H9 (cell line): ENCODE results near the gene FGD5. TPM values are rescaled to one million over a fixed set of nuclear protein-coding genes. Genes with fewer than 3 reads are reported as not detected.

Experiments used
- DNase-seq: peaks from one replicate; pipeline ENCODE4 v3.0.0-alpha.2; 2017
- H2AFZ ChIP-seq: one replicate; pipeline ENCODE4 v1.6.1; 2013; ENCODE audit warnings: mild to moderate bottlenecking, low read length, control low read depth, moderate library complexity
- H2AK5ac ChIP-seq: 2 replicates; pipeline ENCODE4 v1.6.1; 2013; ENCODE audit warnings: low read length, control low read depth, mixed read lengths; ENCODE audit not compliant: insufficient read length
- H2BK120ac ChIP-seq: one replicate; pipeline ENCODE4 v1.6.1; 2013; ENCODE audit warnings: low read depth, mild to moderate bottlenecking, low read length, control low read depth, inconsistent platforms; ENCODE audit not compliant: poor library complexity, severe bottlenecking
- H2BK12ac ChIP-seq: 2 replicates; pipeline ENCODE4 v1.6.1; 2013; ENCODE audit warnings: low read length, control low read depth, mixed read lengths, low read depth; ENCODE audit not compliant: insufficient read length
- H2BK15ac ChIP-seq: 2 replicates; pipeline ENCODE4 v1.6.1; 2013; ENCODE audit warnings: low read depth, low read length, control low read depth
- H2BK20ac ChIP-seq: one replicate; pipeline ENCODE4 v1.6.1; 2013; ENCODE audit warnings: low read depth, mild to moderate bottlenecking, low read length, control low read depth, inconsistent platforms; ENCODE audit not compliant: poor library complexity, severe bottlenecking
- H2BK5ac ChIP-seq: 2 replicates; pipeline ENCODE4 v1.6.1; 2013; ENCODE audit warnings: low read length, control low read depth, mixed read lengths; ENCODE audit not compliant: insufficient read length
- H3K14ac ChIP-seq: 2 replicates; pipeline ENCODE4 v1.6.1; 2013; ENCODE audit warnings: low read length, control low read depth; ENCODE audit not compliant: insufficient read depth
- H3K18ac ChIP-seq: 2 replicates; pipeline ENCODE4 v1.6.1; 2013; ENCODE audit warnings: low read depth, mild to moderate bottlenecking, mixed read lengths, low read length, control low read depth; ENCODE audit not compliant: insufficient read length
- H3K23ac ChIP-seq: 2 replicates; pipeline ENCODE4 v1.6.1; 2013; ENCODE audit warnings: low read length, control low read depth, mixed read lengths, low read depth; ENCODE audit not compliant: insufficient read length
- H3K23me2 ChIP-seq: 2 replicates; pipeline ENCODE4 v1.6.1; 2013; ENCODE audit warnings: low read depth, mild to moderate bottlenecking, mixed read lengths, low read length, control low read depth; ENCODE audit not compliant: insufficient read length, poor library complexity, severe bottlenecking
- H3K27ac ChIP-seq: 2 replicates; pipeline ENCODE4 v1.5.1; 2013; ENCODE audit warnings: low read length, control low read depth, mixed read lengths, low read depth; ENCODE audit not compliant: insufficient read length
- H3K27me3 ChIP-seq: 2 replicates; pipeline ENCODE4 v1.6.1; 2013; ENCODE audit warnings: low read length, control low read depth, inconsistent platforms; ENCODE audit not compliant: insufficient read depth
- H3K4ac ChIP-seq: 2 replicates; pipeline ENCODE4 v1.6.1; 2013; ENCODE audit warnings: low read depth, mild to moderate bottlenecking, control low read depth, inconsistent platforms, low read length, moderate library complexity
- H3K4me1 ChIP-seq: 2 replicates; pipeline ENCODE4 v1.6.1; 2013; ENCODE audit warnings: low read length, control low read depth, inconsistent platforms; ENCODE audit not compliant: insufficient read depth
- H3K4me2 ChIP-seq: 2 replicates; pipeline ENCODE4 v1.6.1; 2013; ENCODE audit warnings: low read length, control low read depth, mixed read lengths; ENCODE audit not compliant: insufficient read length, insufficient read depth
- H3K56ac ChIP-seq: 2 replicates; pipeline ENCODE4 v1.6.1; 2013; ENCODE audit warnings: low read depth, mild to moderate bottlenecking, mixed read lengths, low read length, control low read depth; ENCODE audit not compliant: insufficient read length
- H3K79me1 ChIP-seq: 2 replicates; pipeline ENCODE4 v1.6.1; 2013; ENCODE audit warnings: low read depth, mild to moderate bottlenecking, moderate library complexity, low read length, control low read depth, inconsistent platforms; ENCODE audit not compliant: insufficient read depth, poor library complexity, severe bottlenecking
- H3K79me2 ChIP-seq: 2 replicates; pipeline ENCODE4 v1.6.1; 2013; ENCODE audit warnings: low read length, control low read depth, inconsistent platforms; ENCODE audit not compliant: insufficient read depth
- H3K9ac ChIP-seq: 2 replicates; pipeline ENCODE4 v1.6.1; 2013; ENCODE audit warnings: low read length, control low read depth, mixed read lengths; ENCODE audit not compliant: insufficient read length; ENCODE audit errors: extremely low read depth
- H3K9me3 ChIP-seq: one replicate; pipeline ENCODE4 v1.6.1; 2013; ENCODE audit warnings: low read depth, low read length, inconsistent platforms; ENCODE audit not compliant: control insufficient read depth
- H3T11ph ChIP-seq: one replicate; pipeline ENCODE4 v1.6.1; 2013; ENCODE audit warnings: mild to moderate bottlenecking, low read length, control low read depth, inconsistent platforms
- H4K20me1 ChIP-seq: one replicate; pipeline ENCODE4 v1.6.1; 2013; ENCODE audit not compliant: control insufficient read depth, insufficient read length, insufficient read depth
- H4K5ac ChIP-seq: 2 replicates; pipeline ENCODE4 v1.6.1; 2013; ENCODE audit warnings: low read depth, mild to moderate bottlenecking, mixed read lengths, low read length, control low read depth; ENCODE audit not compliant: insufficient read length
- H4K8ac ChIP-seq: replicated peaks from 2 replicates; pipeline ENCODE4 v1.6.1; 2013; ENCODE audit warnings: low read length, control low read depth, mixed read lengths, low read depth; ENCODE audit not compliant: insufficient read length
- H4K91ac ChIP-seq: 2 replicates; pipeline ENCODE4 v1.6.1; 2013; ENCODE audit warnings: low read depth, mild to moderate bottlenecking, moderate library complexity, mixed read lengths, low read length, control low read depth; ENCODE audit not compliant: insufficient read length
- H3K27ac Mint-ChIP-seq, 3 experiments: 2 replicates in 2 of 3; 3 replicates in 1 of 3; pipeline ENCODE4 v1.8.0; 2020 to 2021; ENCODE audit warnings: mixed read lengths in 3 of 3, mild to moderate bottlenecking in 1 of 3, moderate library complexity in 1 of 3
- H3K27me3 Mint-ChIP-seq: 2 replicates; pipeline ENCODE4 v1.8.0; 2021; ENCODE audit warnings: low read depth, mild to moderate bottlenecking, moderate library complexity, mixed read lengths
- H3K36me3 Mint-ChIP-seq, 3 experiments: 2 replicates in 2 of 3; 3 replicates in 1 of 3; pipeline ENCODE4 v1.8.0; 2020 to 2021; ENCODE audit warnings: low read depth in 3 of 3, mixed read lengths in 3 of 3; ENCODE audit not compliant: insufficient read depth in 1 of 3
- H3K4me1 Mint-ChIP-seq, 2 experiments: 2 replicates each; pipeline ENCODE4 v1.8.0; 2020; ENCODE audit warnings: mixed read lengths in 2 of 2
- H3K4me3 Mint-ChIP-seq, 2 experiments: 2 replicates in 1 of 2; 3 replicates in 1 of 2; pipeline ENCODE4 v1.8.0; 2020 to 2021; ENCODE audit warnings: mild to moderate bottlenecking in 2 of 2, mixed read lengths in 2 of 2, moderate library complexity in 1 of 2
- H3K9me3 Mint-ChIP-seq, 2 experiments: 2 replicates in 1 of 2; 3 replicates in 1 of 2; pipeline ENCODE4 v1.8.0; 2020; ENCODE audit warnings: mild to moderate bottlenecking in 2 of 2, mixed read lengths in 2 of 2, moderate library complexity in 1 of 2
- WGBS: extraction: QIAGEN DNeasy Blood & Tissue Kit; methylation state at CpG from one replicate; pipeline ENCODE4 v1.1.7; 2013; ENCODE audit warnings: missing lambda C conversion rate, low lambda C conversion rate, mixed read lengths; ENCODE audit not compliant: insufficient read length; ENCODE audit errors: extremely low coverage; 5-methylcytosine and 5-hydroxymethylcytosine counted together
- total RNA-seq: library from RNA; stranded (reverse); gene quantifications from 2 replicates; pipeline ENCODE4 v1.2.1, GENCODE V29; 2021
- TF ChIP-seq, protein P1 (sequence below): fragments of 200-600 bp; sonication (generic); conservative IDR thresholded peaks from 3 replicates; pipeline ENCODE4 v1.8.0; 2021; ENCODE audit warnings: antibody characterized with exemption, mild to moderate bottlenecking

The FGD5 gene
- total RNA-seq, 1 experiment from 2014 or later: 7.8 TPM

GRCh38 chr3:14785207-14786155 is 33.3 kb upstream of the FGD5 start:
- Histone ChIP-seq H3K4ac (no peak overlapping the region), H3K18ac (no peak overlapping the region), H3K9me3 (no peaks in the 10 kb centered on the region), H3K79me2 (no peaks in the 10 kb centered on the region), H2BK20ac (no peak overlapping the region), H2AFZ (no peak overlapping the region), H3K9ac (no peak overlapping the region), H3K27me3 (no peaks in the 10 kb centered on the region), H3K79me1 (no peaks in the 10 kb centered on the region), H2BK120ac (no peak overlapping the region), H3K4me2 (no peak overlapping the region), H4K5ac (no peak overlapping the region), H2BK15ac (no peak overlapping the region), H3K4me1 (no peaks in the 10 kb centered on the region; the same call in 1 of the 2 replicates), H2AK5ac (no peak overlapping the region), H3T11ph (no peak overlapping the region), H3K23me2 (no peaks in the 10 kb centered on the region), H3K23ac (no peak overlapping the region), H4K8ac (no peak overlapping the region), H4K20me1 (no peaks in the 10 kb centered on the region), H4K91ac (no peak overlapping the region), H3K27ac (no peak overlapping the region), H3K56ac (no peak overlapping the region), H2BK5ac (no peak overlapping the region), H2BK12ac (no peak overlapping the region), H3K14ac (no peak overlapping the region)
- H3K4me3 Mint-ChIP-seq: no peak overlapping the region
- H3K27me3 Mint-ChIP-seq: peaks cover 22% of the 10 kb centered on the region
- TF ChIP-seq, protein P1, sequence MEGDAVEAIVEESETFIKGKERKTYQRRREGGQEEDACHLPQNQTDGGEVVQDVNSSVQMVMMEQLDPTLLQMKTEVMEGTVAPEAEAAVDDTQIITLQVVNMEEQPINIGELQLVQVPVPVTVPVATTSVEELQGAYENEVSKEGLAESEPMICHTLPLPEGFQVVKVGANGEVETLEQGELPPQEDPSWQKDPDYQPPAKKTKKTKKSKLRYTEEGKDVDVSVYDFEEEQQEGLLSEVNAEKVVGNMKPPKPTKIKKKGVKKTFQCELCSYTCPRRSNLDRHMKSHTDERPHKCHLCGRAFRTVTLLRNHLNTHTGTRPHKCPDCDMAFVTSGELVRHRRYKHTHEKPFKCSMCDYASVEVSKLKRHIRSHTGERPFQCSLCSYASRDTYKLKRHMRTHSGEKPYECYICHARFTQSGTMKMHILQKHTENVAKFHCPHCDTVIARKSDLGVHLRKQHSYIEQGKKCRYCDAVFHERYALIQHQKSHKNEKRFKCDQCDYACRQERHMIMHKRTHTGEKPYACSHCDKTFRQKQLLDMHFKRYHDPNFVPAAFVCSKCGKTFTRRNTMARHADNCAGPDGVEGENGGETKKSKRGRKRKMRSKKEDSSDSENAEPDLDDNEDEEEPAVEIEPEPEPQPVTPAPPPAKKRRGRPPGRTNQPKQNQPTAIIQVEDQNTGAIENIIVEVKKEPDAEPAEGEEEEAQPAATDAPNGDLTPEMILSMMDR: no peak
- no peaks in the 10 kb centered on the region for H3K9me3 Mint-ChIP-seq
- no peak for DNase-seq
- no peaks in the 10 kb centered on the region; a peak in 1 of 7 replicates for H3K36me3 Mint-ChIP-seq
- peaks cover 15 to 24% of the 10 kb centered on the region in 2 experiments for H3K4me1 Mint-ChIP-seq
- WGBS: no CpG with 5 or more reads among the region's 20 CpGs
- H3K27ac Mint-ChIP-seq: no peak overlapping the region; a peak in 2 of 7 replicates
